ENCODE measurements around the gene TMEM131L. TPM values are rescaled to one million over a fixed set of nuclear protein-coding genes. Genes with fewer than 3 reads are reported as not detected.

Gene TMEM131L
- total and polyA plus RNA-seq, 8 donors = 2.4 to 40.0 (median 13.6) TPM

DNA sequence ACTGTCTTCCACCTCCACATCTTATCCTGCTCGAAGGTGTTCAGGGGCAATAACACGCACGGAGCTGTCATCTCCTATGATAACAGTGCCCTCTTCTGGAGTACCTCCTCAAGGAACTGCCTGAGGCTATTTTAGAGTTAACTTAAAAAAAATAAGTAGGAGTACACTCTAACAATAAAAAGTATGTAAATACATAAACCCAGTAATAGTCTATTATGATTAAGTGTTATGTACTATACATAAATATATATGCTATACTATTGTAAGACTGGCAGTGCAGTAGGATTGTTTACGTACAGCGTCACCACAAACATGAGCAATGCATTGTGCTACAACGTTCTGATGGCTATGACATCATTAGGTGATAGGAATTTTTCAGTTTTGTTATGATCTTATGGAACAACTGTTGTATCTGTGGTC is 183.4 kb downstream of the TMEM131L start:
- no peaks in the 10 kb centered on the region for H3K27me3 ChIP-seq
- no peaks in the 10 kb centered on the region for H3K36me3 ChIP-seq
- no peak for DNase-seq
- intact Hi-C loops (cut with DNase I; ENCODE audit: low total_unique reads) = no loop called here
- TF ChIP-seq POLR2A (IDR thresholded peaks at IDR 0.05) (no peak), EP300 (IDR thresholded peaks at IDR 0.05) (no peak), POLR2AphosphoS5 (IDR thresholded peaks at IDR 0.05) (no peak), CTCF (IDR thresholded peaks at IDR 0.05) (no peak)
- WGBS, 5 donors = 49 to 61% (median 56%) methylated on average over 6 of the region's 6 CpGs
- no peaks in the 10 kb centered on the region for H3K4me1 ChIP-seq
- peaks cover 0 to 4% (median 2%) of the 10 kb centered on the region in 4 donors for H3K9me3 ChIP-seq
- H3K4me3 ChIP-seq = no peak overlapping the region
- H3K27ac ChIP-seq = no peak overlapping the region

GRCh38 chr4:153651116-153651515 is 185.0 kb downstream of the TMEM131L start:
- intact Hi-C loops (cut with DNase I; ENCODE audit: low total_unique reads) = no loop called here
- Histone ChIP-seq H3K27ac (peak overlapping the region in 4 of 5 donors; percentile 19 to 78 (median 56)), H3K9me3 (no peaks in the 10 kb centered on the region), H3K27me3 (no peaks in the 10 kb centered on the region), H3K4me3 (no peak overlapping the region), H3K4me1 (no peaks in the 10 kb centered on the region), H3K36me3 (no peaks in the 10 kb centered on the region)
- 59 to 70% (median 65%) methylated on average over 3 of the region's 3 CpGs for WGBS, 5 donors
- DNase-seq = no peak
- TF ChIP-seq POLR2AphosphoS5 (IDR thresholded peaks at IDR 0.05) (no peak), CTCF (IDR thresholded peaks at IDR 0.05) (no peak), POLR2A (IDR thresholded peaks at IDR 0.05) (no peak), EP300 (IDR thresholded peaks at IDR 0.05) (no peak)

DNA sequence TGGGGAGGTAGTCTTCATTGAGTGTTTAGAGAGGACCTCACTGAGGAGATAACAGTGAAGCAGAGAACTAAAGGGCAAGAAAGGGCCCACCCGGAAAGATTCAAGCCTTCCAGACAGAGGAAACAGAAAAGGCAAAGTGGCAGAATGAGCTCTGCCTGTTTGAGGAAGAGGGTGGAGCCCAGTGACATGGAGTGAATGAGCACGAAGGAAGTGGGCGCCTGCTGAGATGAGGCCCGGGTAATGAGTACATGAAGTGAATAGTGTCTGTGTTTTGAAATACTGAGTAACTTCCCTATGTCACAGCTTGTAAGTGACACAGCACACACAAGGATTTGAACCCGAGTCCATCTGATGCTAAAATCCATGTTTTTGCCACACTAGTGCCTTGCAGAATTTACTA is 185.4 kb downstream of the TMEM131L start:
- H3K4me1 ChIP-seq = no peaks in the 10 kb centered on the region
- H3K36me3 ChIP-seq = no peaks in the 10 kb centered on the region
- no peak overlapping the region for H3K4me3 ChIP-seq
- H3K27me3 ChIP-seq = no peaks in the 10 kb centered on the region
- DNase-seq = peak in 1 of 2 donors; percentile 61
- peak overlapping the region in 4 of 5 donors; percentile 25 to 78 (median 59) for H3K27ac ChIP-seq
- TF ChIP-seq EP300 (IDR thresholded peaks at IDR 0.05) (no peak), POLR2AphosphoS5 (IDR thresholded peaks at IDR 0.05) (peak in 2 of 3 donors; percentile 19 to 20)
- WGBS, 5 donors = 44 to 54% (median 48%) methylated on average over 5 of the region's 5 CpGs
- intact Hi-C loops (cut with DNase I; ENCODE audit: low total_unique reads) = no loop called here
- H3K9me3 ChIP-seq = no peaks in the 10 kb centered on the region

GRCh38 chr4:153652051-153652784 is 186.1 kb downstream of the TMEM131L start:
- H3K27ac ChIP-seq = peak overlapping the region in 4 of 5 donors; percentile 25 to 78 (median 59)
- TF ChIP-seq CTCF (IDR thresholded peaks at IDR 0.05) = no peak
- no peak for TF ChIP-seq POLR2A (IDR thresholded peaks at IDR 0.05)
- TF ChIP-seq POLR2AphosphoS5 (IDR thresholded peaks at IDR 0.05) = no peak
- TF ChIP-seq EP300 (IDR thresholded peaks at IDR 0.05) = no peak
- peak in 1 of 2 donors; percentile 18 for DNase-seq
- H3K4me1 ChIP-seq = no peaks in the 10 kb centered on the region
- 74 to 81% (median 75%) methylated on average over 11 of the region's 11 CpGs for WGBS, 5 donors
- H3K4me3 ChIP-seq = no peak overlapping the region
- intact Hi-C loops (cut with DNase I; ENCODE audit: low total_unique reads) = no loop called here
- no peaks in the 10 kb centered on the region for H3K9me3 ChIP-seq
- H3K27me3 ChIP-seq = no peaks in the 10 kb centered on the region
- no peaks in the 10 kb centered on the region for H3K36me3 ChIP-seq
